ENCODE data around the gene HTR1D. TPM values are rescaled to one million over a fixed set of nuclear protein-coding genes. Genes with fewer than 3 reads are reported as not detected.
A peak's percentile ranks its signal among the peaks of the same experiment; 100 is the strongest.

HTR1D gene
- total RNA-seq, 1 experiment from 2014 or later = 3.1 TPM

- Histone ChIP-seq H3K9me3 (ENCODE audit: control insufficient read depth, low read depth, low read length) (no peaks in the 10 kb centered on the region), H4K20me1 (ENCODE audit: control insufficient read depth, insufficient read depth, insufficient read length) (no peaks in the 10 kb centered on the region), H3K4ac (ENCODE audit: low read depth, low read length) (no peak within 1 kb of the TSS), H2BK15ac (ENCODE audit: low read depth, low read length) (peak within 1 kb of the TSS; percentile 69; the same call in 1 of the 2 replicates), H2AFZ (ENCODE audit: low read length) (peak within 1 kb of the TSS; percentile 79), H3K4me2 (ENCODE audit: insufficient read depth, insufficient read length, low read length) (peak within 1 kb of the TSS; percentile 78), H2BK5ac (ENCODE audit: insufficient read length, low read length) (no peak within 1 kb of the TSS), H4K8ac (replicated peaks; ENCODE audit: insufficient read length, low read depth, low read length) (no peak within 1 kb of the TSS), H2BK120ac (ENCODE audit: low read depth, low read length, poor library complexity, severe bottlenecking) (no peak within 1 kb of the TSS), H3K4me1 (ENCODE audit: insufficient read depth, low read length) (no peaks in the 10 kb centered on the region; the same call in 1 of the 2 replicates), H3K27me3 (ENCODE audit: insufficient read depth, low read length) (no peaks in the 10 kb centered on the region; the same call in 1 of the 2 replicates), H3K79me2 (ENCODE audit: insufficient read depth, low read length) (peaks cover 26% of the 10 kb centered on the region; the same call in 1 of the 2 replicates), H3K9ac (ENCODE audit: extremely low read depth, insufficient read length, low read length) (peak within 1 kb of the TSS; percentile 94), H4K91ac (ENCODE audit: insufficient read length, low read depth, low read length) (no peak within 1 kb of the TSS), H2BK12ac (ENCODE audit: insufficient read length, low read depth, low read length) (peak within 1 kb of the TSS; percentile 74), H3K18ac (ENCODE audit: insufficient read length, low read depth, low read length) (peak within 1 kb of the TSS; percentile 90), H3K27ac (ENCODE audit: insufficient read length, low read depth, low read length) (peak within 1 kb of the TSS; percentile 82), H3T11ph (ENCODE audit: low read length) (no peak within 1 kb of the TSS), H3K14ac (ENCODE audit: insufficient read depth, low read length) (peak within 1 kb of the TSS; percentile 97), H2BK20ac (ENCODE audit: low read depth, low read length, poor library complexity, severe bottlenecking) (no peak within 1 kb of the TSS), H2AK5ac (ENCODE audit: insufficient read length, low read length) (no peak within 1 kb of the TSS), H3K56ac (ENCODE audit: insufficient read length, low read depth, low read length) (no peak within 1 kb of the TSS), H3K23ac (ENCODE audit: insufficient read length, low read depth, low read length) (no peak within 1 kb of the TSS), H3K23me2 (ENCODE audit: insufficient read length, low read depth, low read length, poor library complexity, severe bottlenecking) (peaks cover 6% of the 10 kb centered on the region), H3K79me1 (ENCODE audit: insufficient read depth, low read depth, low read length, poor library complexity, severe bottlenecking) (peaks cover 2% of the 10 kb centered on the region), H4K5ac (ENCODE audit: insufficient read length, low read depth, low read length) (no peak within 1 kb of the TSS)
- no CpG with 5 or more reads among the region's 56 CpGs for WGBS (ENCODE audit: extremely low coverage, insufficient read length, low lambda C conversion rate)
- Mint-ChIP-seq H3K4me3 (peak within 1 kb of the TSS; percentile 97 to 98), H3K4me1 (peaks cover 31 to 36% of the 10 kb centered on the region in 2 experiments), H3K27ac (peak within 1 kb of the TSS; percentile 98 to 99 (median 99)), H3K9me3 (0 out of 5 replicates have a peak, but pooled peaks cover 0 to 2% of the 10 kb centered on the region in 2 experiments), H3K27me3 (ENCODE audit: low read depth) (peaks cover 4% of the 10 kb centered on the region), H3K36me3 (ENCODE audit: insufficient read depth in 1 of 3, low read depth in 3 of 3) (peaks cover 0 to 7% (median 2%) of the 10 kb centered on the region in 3 experiments; a peak in 4 of 7 replicates)
- peak; percentile 87 for DNase-seq
- TF ChIP-seq, protein P1, sequence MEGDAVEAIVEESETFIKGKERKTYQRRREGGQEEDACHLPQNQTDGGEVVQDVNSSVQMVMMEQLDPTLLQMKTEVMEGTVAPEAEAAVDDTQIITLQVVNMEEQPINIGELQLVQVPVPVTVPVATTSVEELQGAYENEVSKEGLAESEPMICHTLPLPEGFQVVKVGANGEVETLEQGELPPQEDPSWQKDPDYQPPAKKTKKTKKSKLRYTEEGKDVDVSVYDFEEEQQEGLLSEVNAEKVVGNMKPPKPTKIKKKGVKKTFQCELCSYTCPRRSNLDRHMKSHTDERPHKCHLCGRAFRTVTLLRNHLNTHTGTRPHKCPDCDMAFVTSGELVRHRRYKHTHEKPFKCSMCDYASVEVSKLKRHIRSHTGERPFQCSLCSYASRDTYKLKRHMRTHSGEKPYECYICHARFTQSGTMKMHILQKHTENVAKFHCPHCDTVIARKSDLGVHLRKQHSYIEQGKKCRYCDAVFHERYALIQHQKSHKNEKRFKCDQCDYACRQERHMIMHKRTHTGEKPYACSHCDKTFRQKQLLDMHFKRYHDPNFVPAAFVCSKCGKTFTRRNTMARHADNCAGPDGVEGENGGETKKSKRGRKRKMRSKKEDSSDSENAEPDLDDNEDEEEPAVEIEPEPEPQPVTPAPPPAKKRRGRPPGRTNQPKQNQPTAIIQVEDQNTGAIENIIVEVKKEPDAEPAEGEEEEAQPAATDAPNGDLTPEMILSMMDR (conservative IDR thresholded peaks at IDR 0.05) = no peak
Measured at GRCh38 chr1:23168445-23169194, 48.7 kb downstream of the HTR1D start, which contains the start of gene LUZP1. Gene LUZP1, minus strand, starts transcription at chr1:23168856.

All from H9 (cell line).